Lung (tissue), 12 donors: Measurements from ENCODE around the gene RHOB. TPM values are rescaled to one million over a fixed set of nuclear protein-coding genes. Genes with fewer than 3 reads are reported as not detected.

Experiments
- ATAC-seq: fragments of 200-7000 bp; cut with Tn5 transposase; one replicate; pipeline ENCODE4 v1.9.1; 2020; ENCODE audit warnings: moderate number of reproducible peaks; ENCODE audit not compliant: insufficient read depth, low FRiP score
- DNase-seq, 3 donors: peaks; one replicate each; pipeline ENCODE4 v3.0.0-alpha.2; 2013 to 2017
- H3K27ac ChIP-seq, 2 donors: one replicate each; pipeline ENCODE4 v1.5.1; 2013; ENCODE audit warnings: mild to moderate bottlenecking in 2 of 2, moderate library complexity in 2 of 2, control low read depth in 1 of 2, inconsistent platforms in 1 of 2, low read depth in 1 of 2, low read length in 1 of 2
- H3K27me3 ChIP-seq, 3 donors: one replicate each; pipeline ENCODE4 v1.5.1; 2013; ENCODE audit warnings: low read length in 2 of 3; ENCODE audit not compliant: control insufficient read depth in 3 of 3, insufficient read depth in 3 of 3
- H3K36me3 ChIP-seq, 4 donors: one replicate each; pipeline ENCODE4 v1.5.1; 2013; ENCODE audit warnings: low read length in 4 of 4, mild to moderate bottlenecking in 1 of 4, moderate library complexity in 1 of 4; ENCODE audit not compliant: control insufficient read depth in 4 of 4, insufficient read depth in 4 of 4
- H3K4me1 ChIP-seq, 5 donors: one replicate each; pipeline ENCODE4 v1.5.1; 2013; ENCODE audit warnings: low read length in 5 of 5, mild to moderate bottlenecking in 2 of 5, moderate library complexity in 1 of 5; ENCODE audit not compliant: control insufficient read depth in 5 of 5, insufficient read depth in 5 of 5
- H3K4me3 ChIP-seq: one replicate; pipeline ENCODE4 v1.5.1; 2013; ENCODE audit warnings: mild to moderate bottlenecking, control low read depth, moderate library complexity
- H3K9ac ChIP-seq, 2 donors: one replicate each; pipeline ENCODE4 v1.5.1; 2013; ENCODE audit warnings: low read length in 2 of 2, control low read depth in 1 of 2; ENCODE audit not compliant: insufficient read depth in 1 of 2
- H3K9me3 ChIP-seq, 4 donors: one replicate each; pipeline ENCODE4 v1.5.1; 2013; ENCODE audit warnings: low read length in 3 of 4, mild to moderate bottlenecking in 1 of 4, moderate library complexity in 1 of 4; ENCODE audit not compliant: control insufficient read depth in 4 of 4, insufficient read depth in 3 of 4
- WGBS, 2 donors: extraction: QIAGEN DNeasy Blood & Tissue Kit; methylation state at CpG; one replicate each; pipeline ENCODE4 v1.1.7; 2013; 5-methylcytosine and 5-hydroxymethylcytosine counted together
- polyA plus RNA-seq, 2 donors: library from polyadenylated mRNA; stranded (reverse); fragments of 200-250 nt; gene quantifications; one replicate each; pipeline ENCODE4 v1.2.1, GENCODE V29; 2013
- total RNA-seq, 2 donors: library from RNA; depleted of rRNA in 1 of 2; stranded (reverse); fragments of >200 nt in 1 of 2; gene quantifications; one replicate each; pipeline ENCODE4 v1.2.1, GENCODE V29; 2014 to 2021
- TF ChIP-seq, protein P1 (sequence below): IDR thresholded peaks from 2 replicates; pipeline ENCODE4 v1.5.1; 2012; ENCODE audit warnings: mild to moderate bottlenecking; ENCODE audit errors: control extremely low read depth, extremely low read depth
- donor health status: control.
- donor health status: control.
- donor health status: Bipolar disorder and iron deficiency.
- donor health status: healthy.
- donor health status: DM: yes; HTN: yes; CAD: no.

The RHOB gene
- total and polyA plus RNA-seq, 4 donors, result 93.2 to 354 (median 249) TPM

DNA sequence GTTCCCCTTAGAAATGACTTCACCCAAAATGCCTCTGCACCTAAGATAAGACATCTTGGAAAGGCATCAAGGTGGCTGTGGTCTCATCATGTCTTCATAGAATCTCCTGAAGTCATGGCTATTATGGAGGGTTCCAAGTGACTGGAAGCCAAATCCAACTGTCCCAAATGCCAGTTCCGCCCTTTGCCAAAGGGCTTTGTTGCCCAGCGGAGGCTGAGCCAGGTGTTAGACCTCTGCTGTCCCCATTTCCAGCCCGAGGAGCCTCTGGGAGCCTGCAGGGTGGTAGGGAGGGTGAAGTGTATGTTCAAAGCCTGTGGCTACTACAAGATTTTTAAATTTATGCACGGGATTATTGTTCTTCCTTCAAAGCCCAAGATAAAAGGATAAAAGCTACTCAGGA, 25.7 kb downstream of the RHOB start:
- DNase-seq, result no peak
- H3K27ac ChIP-seq, result no peak overlapping the region
- 90 to 97% methylated on average over 4 of the region's 4 CpGs for WGBS, 2 donors

DNA sequence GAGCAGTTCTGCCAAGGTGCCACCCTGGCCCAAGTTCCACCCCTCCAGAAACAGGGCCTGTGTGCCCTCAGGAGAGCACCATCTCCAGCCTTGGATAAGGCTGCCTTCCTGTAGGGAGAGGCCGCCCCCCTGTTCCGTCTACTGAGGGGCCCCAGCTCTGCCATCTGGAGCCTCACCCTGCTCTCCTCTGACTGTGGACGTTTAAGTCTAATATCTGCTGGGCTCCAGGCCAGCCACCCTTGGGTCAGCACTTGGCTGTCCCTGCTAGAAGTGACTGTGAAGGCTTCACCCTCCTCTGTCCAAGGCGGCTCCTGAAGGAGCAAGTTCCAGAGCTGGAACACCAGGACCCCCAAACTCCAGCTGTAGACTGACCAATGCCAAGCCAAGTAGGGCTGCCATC, 26.3 kb downstream of the RHOB start:
- H3K27ac ChIP-seq, result no peak overlapping the region
- no peak overlapping the region for H3K9ac ChIP-seq
- no peaks in the 10 kb centered on the region for H3K9me3 ChIP-seq
- no peak overlapping the region for H3K4me3 ChIP-seq
- DNase-seq, result no peak
- ATAC-seq, result no peak
- TF ChIP-seq, protein P1, sequence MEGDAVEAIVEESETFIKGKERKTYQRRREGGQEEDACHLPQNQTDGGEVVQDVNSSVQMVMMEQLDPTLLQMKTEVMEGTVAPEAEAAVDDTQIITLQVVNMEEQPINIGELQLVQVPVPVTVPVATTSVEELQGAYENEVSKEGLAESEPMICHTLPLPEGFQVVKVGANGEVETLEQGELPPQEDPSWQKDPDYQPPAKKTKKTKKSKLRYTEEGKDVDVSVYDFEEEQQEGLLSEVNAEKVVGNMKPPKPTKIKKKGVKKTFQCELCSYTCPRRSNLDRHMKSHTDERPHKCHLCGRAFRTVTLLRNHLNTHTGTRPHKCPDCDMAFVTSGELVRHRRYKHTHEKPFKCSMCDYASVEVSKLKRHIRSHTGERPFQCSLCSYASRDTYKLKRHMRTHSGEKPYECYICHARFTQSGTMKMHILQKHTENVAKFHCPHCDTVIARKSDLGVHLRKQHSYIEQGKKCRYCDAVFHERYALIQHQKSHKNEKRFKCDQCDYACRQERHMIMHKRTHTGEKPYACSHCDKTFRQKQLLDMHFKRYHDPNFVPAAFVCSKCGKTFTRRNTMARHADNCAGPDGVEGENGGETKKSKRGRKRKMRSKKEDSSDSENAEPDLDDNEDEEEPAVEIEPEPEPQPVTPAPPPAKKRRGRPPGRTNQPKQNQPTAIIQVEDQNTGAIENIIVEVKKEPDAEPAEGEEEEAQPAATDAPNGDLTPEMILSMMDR, result no peak
- peaks cover 0 to 15% (median 0%) of the 10 kb centered on the region in 5 donors for H3K4me1 ChIP-seq
- 84 to 93% methylated on average over 4 of the region's 4 CpGs for WGBS, 2 donors
- no peaks in the 10 kb centered on the region for H3K27me3 ChIP-seq
- H3K36me3 ChIP-seq, result no peaks in the 10 kb centered on the region

More for the DNA sequence above, 25.7 kb downstream of the RHOB start:
- Histone ChIP-seq H3K4me1 (peaks cover 0 to 18% (median 0%) of the 10 kb centered on the region in 5 donors), H3K9me3 (no peaks in the 10 kb centered on the region), H3K4me3 (no peak overlapping the region), H3K36me3 (no peaks in the 10 kb centered on the region), H3K27me3 (no peaks in the 10 kb centered on the region), H3K9ac (no peak overlapping the region)
- ATAC-seq, result no peak
- TF ChIP-seq, protein P1, result no peak

DNA sequence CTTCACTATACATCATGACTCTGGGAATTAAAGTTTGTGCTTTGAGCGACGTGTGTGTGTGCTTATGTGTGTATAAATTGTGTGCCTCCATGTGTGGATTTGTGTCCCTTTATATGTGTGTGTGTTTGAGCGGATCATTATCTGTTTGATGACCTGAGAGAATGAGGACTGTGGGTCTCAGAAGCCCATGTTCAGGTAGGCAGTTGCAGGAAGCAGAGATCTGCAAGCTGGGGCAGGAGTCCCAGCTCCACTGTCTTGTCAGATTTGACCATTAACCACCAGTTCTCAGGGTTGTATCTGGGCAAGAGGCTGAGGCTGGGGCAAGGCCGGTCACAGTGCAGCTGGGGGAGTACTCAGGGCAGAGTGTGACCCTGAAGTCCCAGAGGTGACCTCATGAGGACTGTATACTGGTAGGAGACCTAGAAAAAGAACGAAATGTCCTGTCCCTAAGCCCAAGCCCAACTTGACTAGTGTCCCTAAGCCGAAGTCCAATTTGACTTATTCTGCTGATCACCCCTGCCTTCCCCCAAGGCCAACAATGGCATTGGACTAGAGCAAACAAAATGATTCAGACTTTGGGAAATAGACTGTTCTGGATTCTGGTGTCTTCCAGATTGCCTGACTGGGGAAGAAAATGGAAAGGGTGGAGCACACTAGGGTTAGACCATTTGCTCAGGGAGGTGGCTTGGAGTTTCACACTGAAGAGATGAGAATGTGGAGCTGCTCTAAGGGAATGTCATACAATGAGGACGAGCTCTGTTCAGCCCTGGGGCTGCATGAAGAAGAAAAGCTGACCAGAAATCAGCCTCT, 28.1 kb downstream of the RHOB start:
- TF ChIP-seq, protein P1, result no peak
- 86 to 90% methylated on average over 7 of the region's 7 CpGs for WGBS, 2 donors
- Histone ChIP-seq H3K4me1 (peaks cover 0 to 8% (median 0%) of the 10 kb centered on the region in 5 donors), H3K27me3 (no peaks in the 10 kb centered on the region), H3K4me3 (no peak overlapping the region), H3K36me3 (no peaks in the 10 kb centered on the region), H3K27ac (no peak overlapping the region), H3K9ac (no peak overlapping the region), H3K9me3 (no peaks in the 10 kb centered on the region)
- no peak for DNase-seq
- ATAC-seq, result no peak
